H1 (cell line): ENCODE measurements around the gene NELL1. TPM values are rescaled to one million over a fixed set of nuclear protein-coding genes. Genes with fewer than 3 reads are reported as not detected.

Source experiments
- CTCF ChIA-PET: fragments of 300-600 bp; sonication (Branson Sonifier 250); formaldehyde crosslinking; loops from one replicate; lab custom pipeline; 2021; ENCODE audit not compliant: partially characterized antibody; lab: Charles Lee
- POLR2A ChIA-PET: fragments of 300-600 bp; sonication (Branson Sonifier 250); formaldehyde crosslinking; loops from one replicate; lab custom pipeline; 2021; ENCODE audit warnings: inconsistent platforms; ENCODE audit not compliant: partially characterized antibody; lab: Charles Lee
- DNase-seq, 2 experiments: peaks; one replicate each; pipeline versions ENCODE4 v3.0.0 to v3.0.0-alpha.2; 2010 to 2022; ENCODE audit warnings: low spot score in 2 of 2, low read depth in 1 of 2, mixed read lengths in 1 of 2
- FAIRE-seq: peaks from 2 replicates; lab custom pipeline; 2011; peaks lifted over from hg19 to GRCh38; lab: Jason Lieb, UNC
- H2AFZ ChIP-seq: 2 replicates; pipeline ENCODE4 v1.8.1; 2012; ENCODE audit warnings: low read length, inconsistent platforms
- H2AK5ac ChIP-seq: 2 replicates; pipeline ENCODE4 v1.6.1; 2013; ENCODE audit warnings: low read depth, low read length
- H2BK120ac ChIP-seq: replicated peaks from 2 replicates; pipeline ENCODE3; 2013; ENCODE audit warnings: low read depth, low read length, inconsistent platforms
- H2BK12ac ChIP-seq: 2 replicates; pipeline ENCODE4 v1.6.1; 2013; ENCODE audit warnings: low read depth, low read length
- H2BK15ac ChIP-seq: 2 replicates; pipeline ENCODE4 v1.6.1; 2013; ENCODE audit warnings: low read length
- H2BK20ac ChIP-seq: 2 replicates; pipeline ENCODE4 v1.6.1; 2013; ENCODE audit warnings: low read length
- H2BK5ac ChIP-seq: 2 replicates; pipeline ENCODE4 v1.6.1; 2013; ENCODE audit warnings: low read depth, low read length
- H3K14ac ChIP-seq: 2 replicates; pipeline ENCODE4 v1.6.1; 2013; ENCODE audit warnings: inconsistent platforms; ENCODE audit not compliant: insufficient read length
- H3K18ac ChIP-seq: 2 replicates; pipeline ENCODE4 v1.6.1; 2013; ENCODE audit warnings: low read length; ENCODE audit errors: extremely low read depth
- H3K23ac ChIP-seq: 2 replicates; pipeline ENCODE4 v1.6.1; 2013; ENCODE audit warnings: inconsistent platforms; ENCODE audit not compliant: insufficient read length
- H3K23me2 ChIP-seq: 2 replicates; pipeline ENCODE4 v1.6.1; 2013; ENCODE audit warnings: low read depth, low read length
- H3K27ac ChIP-seq: 2 replicates; pipeline ENCODE4 v1.6.1; 2011; ENCODE audit warnings: low read depth, low read length, inconsistent platforms
- H3K27me3 ChIP-seq, 4 experiments: replicated peaks in 1 of 4; 1 replicate in 1 of 4; 2 replicates in 3 of 4; pipeline versions ENCODE4 v1.6.1 to v1.8.1; 2011 to 2013; ENCODE audit warnings: low read length in 3 of 4, mild to moderate bottlenecking in 3 of 4, inconsistent platforms in 2 of 4, mixed read lengths in 2 of 4, moderate library complexity in 1 of 4; ENCODE audit not compliant: control insufficient read depth in 3 of 4, insufficient read depth in 3 of 4; ENCODE audit errors: extremely low read depth in 1 of 4
- H3K36me3 ChIP-seq, 4 experiments: 2 replicates each; pipeline versions ENCODE4 v1.6.1 to v1.8.1; 2011 to 2013; ENCODE audit warnings: mild to moderate bottlenecking in 4 of 4, low read length in 3 of 4, moderate library complexity in 2 of 4, control low read depth in 1 of 4, inconsistent platforms in 1 of 4; ENCODE audit not compliant: insufficient read depth in 4 of 4, control insufficient read depth in 2 of 4
- H3K4ac ChIP-seq: replicated peaks from 2 replicates; pipeline ENCODE3; 2013; ENCODE audit warnings: low read length, low read depth, mixed read lengths, inconsistent platforms; ENCODE audit not compliant: insufficient read length
- H3K4me1 ChIP-seq, 4 experiments: replicated peaks in 1 of 4; 1 replicate in 1 of 4; 2 replicates in 3 of 4; pipeline versions ENCODE4 v1.6.1 to v1.8.1; 2011 to 2013; ENCODE audit warnings: low read length in 3 of 4, inconsistent platforms in 2 of 4, mixed read lengths in 1 of 4; ENCODE audit not compliant: insufficient read depth in 4 of 4, control insufficient read depth in 3 of 4
- H3K4me2 ChIP-seq, 2 experiments: 2 replicates each; pipeline versions ENCODE4 v1.6.1 to v1.8.1; 2011 to 2013; ENCODE audit warnings: low read depth in 2 of 2, low read length in 2 of 2, control low read depth in 1 of 2, inconsistent platforms in 1 of 2, mild to moderate bottlenecking in 1 of 2; ENCODE audit not compliant: insufficient read depth in 1 of 2
- H3K4me3 ChIP-seq, 4 experiments: fragments of 200-600, 300-600 bp in 1 of 4; sonication (generic), shearing (Covaris generic), sonication (Bioruptor Twin) in 1 of 4; 2 replicates each; pipeline versions ENCODE4 v1.5.1 to v1.8.1; 2011 to 2016; ENCODE audit warnings: low read length in 4 of 4, low read depth in 3 of 4, control low read depth in 2 of 4, inconsistent platforms in 2 of 4, mild to moderate bottlenecking in 2 of 4, mixed read lengths in 1 of 4, moderate library complexity in 1 of 4; ENCODE audit not compliant: insufficient read depth in 2 of 4; ENCODE audit errors: extremely low read depth in 1 of 4
- H3K56ac ChIP-seq: replicated peaks from 2 replicates; pipeline ENCODE3; 2013; ENCODE audit warnings: low read depth, mild to moderate bottlenecking, mixed read lengths, low read length, inconsistent platforms; ENCODE audit not compliant: insufficient read length
- H3K79me1 ChIP-seq: 2 replicates; pipeline ENCODE4 v1.6.1; 2013; ENCODE audit warnings: low read depth, low read length, control low read depth
- H3K79me2 ChIP-seq, 2 experiments: 2 replicates each; pipeline versions ENCODE4 v1.6.1 to v1.8.1; 2012 to 2013; ENCODE audit warnings: low read length in 2 of 2, mild to moderate bottlenecking in 2 of 2, inconsistent platforms in 1 of 2; ENCODE audit not compliant: insufficient read depth in 2 of 2, control insufficient read depth in 1 of 2
- H3K9ac ChIP-seq, 4 experiments: replicated peaks in 1 of 4; 1 replicate in 1 of 4; 2 replicates in 3 of 4; pipeline versions ENCODE4 v1.6.1 to v1.8.1; 2011 to 2013; ENCODE audit warnings: low read depth in 3 of 4, low read length in 3 of 4, control low read depth in 2 of 4, mild to moderate bottlenecking in 2 of 4, moderate library complexity in 2 of 4, inconsistent platforms in 1 of 4; ENCODE audit errors: extremely low read depth in 1 of 4
- H3K9me3 ChIP-seq, 2 experiments: 2 replicates each; pipeline versions ENCODE4 v1.6.1 to v1.8.1; 2012 to 2013; ENCODE audit warnings: mild to moderate bottlenecking in 2 of 2, moderate library complexity in 2 of 2, control low read depth in 1 of 2, inconsistent platforms in 1 of 2, low read depth in 1 of 2, low read length in 1 of 2, mixed read lengths in 1 of 2; ENCODE audit not compliant: insufficient read depth in 2 of 2
- H4K20me1 ChIP-seq, 2 experiments: replicated peaks in 1 of 2; 2 replicates each; pipeline versions ENCODE3 to v1.8.1; 2011 to 2013; ENCODE audit warnings: inconsistent platforms in 2 of 2, low read length in 2 of 2, mild to moderate bottlenecking in 1 of 2; ENCODE audit not compliant: insufficient read depth in 2 of 2, control insufficient read depth in 1 of 2
- H4K5ac ChIP-seq: 2 replicates; pipeline ENCODE4 v1.6.1; 2013; ENCODE audit warnings: low read length, low read depth, mixed read lengths, inconsistent platforms; ENCODE audit not compliant: insufficient read length
- H4K8ac ChIP-seq: 2 replicates; pipeline ENCODE4 v1.8.0; 2013; ENCODE audit warnings: mild to moderate bottlenecking, moderate library complexity, low read length, inconsistent platforms; ENCODE audit not compliant: insufficient read depth; ENCODE audit errors: extremely low read depth
- H4K91ac ChIP-seq: replicated peaks from 2 replicates; pipeline ENCODE3; 2013; ENCODE audit warnings: low read length, mixed read lengths, inconsistent platforms; ENCODE audit not compliant: insufficient read length
- ASH2L ChIP-seq: fragments of 200-600, 300-600 bp; sonication (generic); IDR thresholded peaks from one replicate; pipeline ENCODE4 v1.7.1; 2017; ENCODE audit warnings: low read length
- BRCA1 ChIP-seq: IDR thresholded peaks from 2 replicates; pipeline ENCODE4 v1.6.1; 2012; ENCODE audit warnings: low read depth, low read length, improper control_type of control experiment
- CEBPB ChIP-seq: IDR thresholded peaks from 2 replicates; pipeline ENCODE4 v1.6.1; 2012; ENCODE audit warnings: low read depth, low read length
- CREB1 ChIP-seq: IDR thresholded peaks from 2 replicates; pipeline ENCODE4 v1.6.1; 2012; ENCODE audit warnings: inconsistent platforms
- EP300 ChIP-seq, 2 experiments: IDR thresholded peaks; 1 replicate in 1 of 2; 2 replicates in 1 of 2; pipeline ENCODE4 v1.6.1; 2011 to 2012; ENCODE audit warnings: low read depth in 2 of 2, low read length in 2 of 2, mild to moderate bottlenecking in 2 of 2, borderline replicate concordance in 1 of 2, inconsistent platforms in 1 of 2, moderate library complexity in 1 of 2
- GTF2F1 ChIP-seq: IDR thresholded peaks from 2 replicates; pipeline ENCODE4 v1.6.1; 2012; ENCODE audit warnings: low read depth, low read length, improper control_type of control experiment, borderline replicate concordance
- HDAC6 ChIP-seq: IDR thresholded peaks from one replicate; pipeline ENCODE4 v1.7.1; 2012; ENCODE audit warnings: low read depth, mild to moderate bottlenecking, inconsistent platforms, low read length, moderate library complexity
- KDM4A ChIP-seq: IDR thresholded peaks from one replicate; pipeline ENCODE4 v1.7.1; 2012; ENCODE audit warnings: low read depth, mild to moderate bottlenecking, moderate library complexity, low read length, inconsistent platforms; ENCODE audit not compliant: severe bottlenecking
- KDM5A ChIP-seq: fragments of 200-600 bp; IDR thresholded peaks from 2 replicates; pipeline ENCODE4 v1.7.1; 2012; ENCODE audit warnings: mild to moderate bottlenecking, low read length, inconsistent platforms, mixed read lengths
- RXRA ChIP-seq: IDR thresholded peaks from 2 replicates; pipeline ENCODE4 v1.6.1; 2011; ENCODE audit warnings: low read depth, mild to moderate bottlenecking, low read length, moderate library complexity; ENCODE audit not compliant: insufficient read depth
- SAP30 ChIP-seq: fragments of 300-600 bp; sonication (generic); IDR thresholded peaks from 2 replicates; pipeline ENCODE4 v1.7.1; 2012; ENCODE audit warnings: low read length, moderate library complexity, mild to moderate bottlenecking, inconsistent platforms; ENCODE audit not compliant: insufficient read depth, insufficient replicate concordance
- SIN3A ChIP-seq, 2 experiments: IDR thresholded peaks in 1 of 2; conservative IDR thresholded peaks in 1 of 2; 2 replicates each; pipeline ENCODE4 v1.6.1; 2011 to 2012; ENCODE audit warnings: low read length in 2 of 2, improper control_type of control experiment in 1 of 2, low read depth in 1 of 2, mild to moderate bottlenecking in 1 of 2
- SIX5 ChIP-seq: IDR thresholded peaks from 2 replicates; pipeline ENCODE4 v1.6.1; 2011; ENCODE audit warnings: mild to moderate bottlenecking, low read depth, low read length
- SRF ChIP-seq: IDR thresholded peaks from 2 replicates; pipeline ENCODE4 v1.6.1; 2011; ENCODE audit warnings: mild to moderate bottlenecking, low read depth, low read length, moderate library complexity
- TAF1 ChIP-seq: IDR thresholded peaks from 2 replicates; pipeline ENCODE4 v1.6.1; 2011; ENCODE audit warnings: mild to moderate bottlenecking, low read depth, low read length
- ZNF274 ChIP-seq: IDR thresholded peaks from 2 replicates; pipeline ENCODE4 v1.7.0; 2012; ENCODE audit warnings: low read length, borderline replicate concordance; ENCODE audit errors: extremely low read depth
- WGBS, 2 experiments: shearing (Covaris generic) in 1 of 2; methylation state at CpG; one replicate each; pipeline versions ENCODE4 v1.1.6 to v1.1.7; 2013 to 2015; ENCODE audit warnings: low lambda C conversion rate in 2 of 2, mixed read lengths in 2 of 2, inconsistent platforms in 1 of 2, low coverage in 1 of 2, missing lambda C conversion rate in 1 of 2; ENCODE audit not compliant: insufficient replicate concordance in 2 of 2, insufficient coverage in 1 of 2, insufficient read length in 1 of 2; ENCODE audit errors: extremely low coverage in 1 of 2, missing lambda C conversion rate in 1 of 2; 5-methylcytosine and 5-hydroxymethylcytosine counted together
- polyA plus RNA-seq, 7 experiments: library from polyadenylated mRNA; depleted of rRNA in 3 of 7; stranded (reverse) in 5 of 7; unstranded in 2 of 7; fragments of >200 nt in 5 of 7; fragments of 200-250 nt in 2 of 7; gene quantifications; 1 replicate in 5 of 7; 2 replicates in 1 of 7; 4 replicates in 1 of 7; pipeline versions ENCODE4 v1.2.1 to v1.2.3, GENCODE V29; 2011 to 2013; ENCODE audit warnings: missing spikeins in 2 of 7, mixed read lengths in 2 of 7
- total RNA-seq: library from RNA; stranded (reverse); fragmentation: NEBNext Ultra II Directional; extraction: Animal tissue kit (Norgen Biotek cat#: 25700); gene quantifications from 2 replicates; pipeline ENCODE4 v1.2.1, GENCODE V29; 2021

The NELL1 gene
- total and polyA plus RNA-seq, 2 of the 8 experiments (the other 6 are each of a cell fraction or from before 2014, with no cell fraction given) = 0.21 TPM; not detected in 1

GRCh38 chr11:20840341-20840740 is 171.0 kb downstream of the NELL1 start:
- no peaks in the 10 kb centered on the region for H4K20me1 ChIP-seq
- H3K4ac ChIP-seq = no peak overlapping the region
- WGBS, 2 experiments = 94% methylated on average over 1 of the region's 1 CpG; no CpG with 5 or more reads in 1 of the 2 experiments
- no peak overlapping the region for H2AK5ac ChIP-seq
- no peaks in the 10 kb centered on the region for H3K79me2 ChIP-seq
- no peak overlapping the region for H3K4me2 ChIP-seq
- H3K27ac ChIP-seq = no peak overlapping the region
- no peak overlapping the region for H4K5ac ChIP-seq
- H3K23ac ChIP-seq = no peak overlapping the region
- H3K4me1 ChIP-seq = no peaks in the 10 kb centered on the region; a peak in 1 of 7 replicates
- no peaks in the 10 kb centered on the region for H3K27me3 ChIP-seq
- no peak overlapping the region for H2BK12ac ChIP-seq
- H3K79me1 ChIP-seq = no peaks in the 10 kb centered on the region
- POLR2A ChIA-PET = no interaction called here
- H4K8ac ChIP-seq = no peak overlapping the region
- DNase-seq (no peak), FAIRE-seq (no peak)
- H3K56ac ChIP-seq = no peak overlapping the region
- H3K18ac ChIP-seq = no peak overlapping the region
- H3K9ac ChIP-seq = no peak overlapping the region
- CTCF ChIA-PET = no interaction called here
- H2BK120ac ChIP-seq = no peak overlapping the region
- no peaks in the 10 kb centered on the region for H3K23me2 ChIP-seq
- no peak overlapping the region for H2AFZ ChIP-seq
- no peak overlapping the region for H3K4me3 ChIP-seq
- no peak overlapping the region for H4K91ac ChIP-seq
- no peak overlapping the region for H2BK5ac ChIP-seq
- no peaks in the 10 kb centered on the region for H3K9me3 ChIP-seq
- H2BK20ac ChIP-seq = no peak overlapping the region
- no peak overlapping the region for H2BK15ac ChIP-seq
- no peak overlapping the region for H3K14ac ChIP-seq
- no peaks in the 10 kb centered on the region for H3K36me3 ChIP-seq
- TF ChIP-seq SIX5 = no peak
- no peak for TF ChIP-seq CEBPB
- no peak for TF ChIP-seq CREB1
- TF ChIP-seq ASH2L = no peak
- no peak for TF ChIP-seq ZNF274
- no peak for TF ChIP-seq BRCA1
- TF ChIP-seq RXRA = no peak
- no peak for TF ChIP-seq SIN3A (conservative IDR thresholded peaks at IDR 0.05 in 1 of 2, IDR thresholded peaks at IDR 0.05 in 1 of 2; ENCODE audit: low read depth in 1 of 2, low read length in 2 of 2)
- no peak for TF ChIP-seq EP300 (IDR thresholded peaks at IDR 0.05; ENCODE audit: borderline replicate concordance in 1 of 2, low read depth in 2 of 2, low read length in 2 of 2)
- TF ChIP-seq GTF2F1 = no peak
- TF ChIP-seq TAF1 = no peak
- TF ChIP-seq KDM5A = no peak
- TF ChIP-seq KDM4A = no peak
- TF ChIP-seq SAP30 = no peak
- no peak for TF ChIP-seq HDAC6
- no peak for TF ChIP-seq SRF
